ENCODE data around the gene ADK. TPM values are rescaled to one million over a fixed set of nuclear protein-coding genes. Genes with fewer than 3 reads are reported as not detected.

ADK gene
- total and polyA plus RNA-seq, 2 donors (not counting 3 experiments of a cell fraction or from before 2014, with no cell fraction given): 11.7 to 46.5 TPM

DNA sequence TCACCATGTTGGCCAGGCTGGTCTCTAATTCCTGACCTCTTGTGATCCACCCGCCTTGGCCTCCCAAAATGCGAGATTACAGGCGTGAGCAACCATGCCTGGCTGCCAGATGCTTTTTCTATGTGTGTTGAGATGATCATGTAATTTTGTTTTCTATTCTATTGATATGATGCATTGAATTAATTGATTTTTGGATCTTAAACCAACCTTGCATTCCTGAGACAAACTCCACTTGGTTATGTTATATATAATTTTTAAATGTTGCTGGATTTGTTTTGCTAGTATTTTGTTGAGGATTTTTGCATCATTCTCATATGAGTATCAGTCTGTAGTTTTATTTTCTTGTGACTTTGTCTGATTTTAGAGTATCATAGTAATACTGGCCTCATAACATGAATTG lies 192.8 kb downstream of the ADK start:
- intact Hi-C loops (cut with micrococcal nuclease) (no loop called here), dilution Hi-C loops (cut with MboI; ENCODE audit: extremely low pct_ligation_motif_present, low sequenced_read_pairs) (no loop called here)
- Histone ChIP-seq H3K9ac (replicated peaks; ENCODE audit: extremely low read depth, insufficient read depth, low read length) (no peak overlapping the region), H4K20me1 (replicated peaks; ENCODE audit: control insufficient read depth, extremely low read depth, insufficient read depth, low read length) (no peaks in the 10 kb centered on the region), H3K27me3 (ENCODE audit: control insufficient read depth in 2 of 2, insufficient read depth in 2 of 2, low read length in 2 of 2) (no peaks in the 10 kb centered on the region), H3K27ac (ENCODE audit: insufficient read depth, low read depth, low read length) (no peak overlapping the region), H3K4me2 (ENCODE audit: insufficient read depth, low read length) (no peak overlapping the region), H3K36me3 (ENCODE audit: control insufficient read depth in 2 of 2, extremely low read depth in 1 of 2, insufficient read depth in 2 of 2, low read length in 2 of 2) (no peaks in the 10 kb centered on the region), H2AFZ (ENCODE audit: low read depth, low read length) (no peak overlapping the region), H3K4me3 (replicated peaks in 1 of 3; ENCODE audit: insufficient read depth in 1 of 3, low read depth in 1 of 3, low read length in 3 of 3) (no peak overlapping the region), H3K9me1 (replicated peaks; ENCODE audit: control insufficient read depth, extremely low read depth, insufficient read depth, low read length) (no peaks in the 10 kb centered on the region), H3K4me1 (ENCODE audit: control insufficient read depth, extremely low read depth, insufficient read depth, low read length) (no peaks in the 10 kb centered on the region), H3K9me3 (replicated peaks; ENCODE audit: control insufficient read depth, insufficient read depth, low read length) (no peaks in the 10 kb centered on the region), H3K79me2 (ENCODE audit: control insufficient read depth, insufficient read depth, low read length) (peaks cover 21% of the 10 kb centered on the region)
- no peak for TF ChIP-seq POLR2AphosphoS5 (IDR thresholded peaks at IDR 0.05; ENCODE audit: insufficient read depth, low read depth, low read length)
- no peak for TF ChIP-seq JUN (IDR thresholded peaks at IDR 0.05; ENCODE audit: borderline replicate concordance, insufficient read depth, insufficient read length, low read depth)
- TF ChIP-seq FOS (IDR thresholded peaks at IDR 0.05; ENCODE audit: borderline replicate concordance, insufficient read depth, low read length): no peak
- no peak for TF ChIP-seq GATA2 (IDR thresholded peaks at IDR 0.05; ENCODE audit: insufficient read depth, insufficient read length, low read depth, low read length)
- no peak for TF ChIP-seq MYC (IDR thresholded peaks at IDR 0.05; ENCODE audit: low read depth, low read length)
- TF ChIP-seq, protein P1, sequence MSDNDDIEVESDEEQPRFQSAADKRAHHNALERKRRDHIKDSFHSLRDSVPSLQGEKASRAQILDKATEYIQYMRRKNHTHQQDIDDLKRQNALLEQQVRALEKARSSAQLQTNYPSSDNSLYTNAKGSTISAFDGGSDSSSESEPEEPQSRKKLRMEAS (IDR thresholded peaks at IDR 0.05; ENCODE audit: insufficient read depth, insufficient read length): no peak
- TF ChIP-seq EZH2 (IDR thresholded peaks at IDR 0.05; ENCODE audit: borderline replicate concordance, low read depth, low read length, severe bottlenecking): no peak
- TF ChIP-seq POLR2A (IDR thresholded peaks at IDR 0.05; ENCODE audit: low read depth, low read length): no peak
- TF ChIP-seq, protein P2, sequence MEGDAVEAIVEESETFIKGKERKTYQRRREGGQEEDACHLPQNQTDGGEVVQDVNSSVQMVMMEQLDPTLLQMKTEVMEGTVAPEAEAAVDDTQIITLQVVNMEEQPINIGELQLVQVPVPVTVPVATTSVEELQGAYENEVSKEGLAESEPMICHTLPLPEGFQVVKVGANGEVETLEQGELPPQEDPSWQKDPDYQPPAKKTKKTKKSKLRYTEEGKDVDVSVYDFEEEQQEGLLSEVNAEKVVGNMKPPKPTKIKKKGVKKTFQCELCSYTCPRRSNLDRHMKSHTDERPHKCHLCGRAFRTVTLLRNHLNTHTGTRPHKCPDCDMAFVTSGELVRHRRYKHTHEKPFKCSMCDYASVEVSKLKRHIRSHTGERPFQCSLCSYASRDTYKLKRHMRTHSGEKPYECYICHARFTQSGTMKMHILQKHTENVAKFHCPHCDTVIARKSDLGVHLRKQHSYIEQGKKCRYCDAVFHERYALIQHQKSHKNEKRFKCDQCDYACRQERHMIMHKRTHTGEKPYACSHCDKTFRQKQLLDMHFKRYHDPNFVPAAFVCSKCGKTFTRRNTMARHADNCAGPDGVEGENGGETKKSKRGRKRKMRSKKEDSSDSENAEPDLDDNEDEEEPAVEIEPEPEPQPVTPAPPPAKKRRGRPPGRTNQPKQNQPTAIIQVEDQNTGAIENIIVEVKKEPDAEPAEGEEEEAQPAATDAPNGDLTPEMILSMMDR (IDR thresholded peaks at IDR 0.05; ENCODE audit: extremely low read depth in 1 of 2, insufficient read depth in 1 of 2, low read depth in 1 of 2, low read length in 2 of 2): no peak
- BruUV-seq (replicated peaks): no TSS peak
- ChIA-PET POLR2A (no interaction called here), CTCF (no interaction called here)
- no peak for DNase-seq (ENCODE audit: low read depth, low spot score)
- FAIRE-seq: no peak

Measured in endothelial cell of umbilical vein (primary cell).